Body of pancreas (tissue), 4 donors: Measurements from ENCODE around the gene DPH2. TPM values are rescaled to one million over a fixed set of nuclear protein-coding genes. Genes with fewer than 3 reads are reported as not detected.

Experiments used
- ATAC-seq: fragments of 150-250 bp; one replicate; pipeline ENCODE4 v1.9.1; 2016
- DNase-seq, 4 donors: peaks; one replicate each; pipeline ENCODE4 v3.0.0-alpha.2; 2019
- H3K27ac ChIP-seq, 4 donors: fragments of 200-600 bp; sonication (generic); 1 replicate in 3 of 4; 2 replicates in 1 of 4; pipeline versions ENCODE4 v1.5.1 to v1.6.1; 2016 to 2019; ENCODE audit warnings: mild to moderate bottlenecking in 1 of 4, mixed read lengths in 1 of 4, moderate library complexity in 1 of 4
- H3K27me3 ChIP-seq, 2 donors: fragments of 200-600 bp; sonication (generic); one replicate each; pipeline ENCODE4 v1.6.0; 2016; ENCODE audit warnings: mild to moderate bottlenecking in 1 of 2
- H3K36me3 ChIP-seq, 2 donors: fragments of 200-600 bp; sonication (generic); replicated peaks in 1 of 2; 2 replicates each; pipeline ENCODE4 v1.5.1; 2016; ENCODE audit warnings: low read depth in 2 of 2; ENCODE audit not compliant: insufficient read depth in 1 of 2
- H3K4me1 ChIP-seq: fragments of 200-600 bp; sonication (generic); one replicate; pipeline ENCODE4 v1.6.0; 2016
- H3K4me3 ChIP-seq, 2 donors: fragments of 200-600 bp; sonication (generic); 1 replicate in 1 of 2; 2 replicates in 1 of 2; pipeline ENCODE4 v1.5.1; 2016 to 2019
- H3K9me3 ChIP-seq, 3 donors: fragments of 200-600 bp; sonication (generic); 1 replicate in 2 of 3; 2 replicates in 1 of 3; pipeline ENCODE4 v1.5.1; 2016
- CTCF ChIP-seq, 7 experiments: fragments of 450-650 bp in 4 of 7; fragments of 200-600 bp in 3 of 7; sonication (generic) in 3 of 7; IDR thresholded peaks; one replicate each; pipeline ENCODE4 v1.5.1; 2016 to 2019; ENCODE audit warnings: antibody characterized with exemption in 7 of 7
- POLR2A ChIP-seq, 3 donors: fragments of 450-650 bp; IDR thresholded peaks; one replicate each; pipeline ENCODE4 v1.6.1; 2016; ENCODE audit warnings: antibody characterized with exemption in 3 of 3, mild to moderate bottlenecking in 2 of 3
- WGBS, 2 donors: methylation state at CpG; one replicate each; pipeline ENCODE4 v1.1.5; 2017; 5-methylcytosine and 5-hydroxymethylcytosine counted together
- intact Hi-C: fragments of 100-400 bp; cut with DNase I; formaldehyde crosslinking; loops from one replicate; pipeline ENCODE4 v1.15.1; 2023
- total RNA-seq, 2 donors: library from RNA; depleted of rRNA; stranded (reverse); fragments of >200 nt; gene quantifications; one replicate each; pipeline ENCODE4 v1.1.0, GENCODE V29; 2016

The DPH2 gene
- total RNA-seq, 2 donors from 2014 or later, result 25.4 to 35.3 TPM

GRCh38 chr1:44000122-44000665 lies 30.4 kb downstream of the DPH2 start:
- no peaks in the 10 kb centered on the region for H3K9me3 ChIP-seq
- ATAC-seq, result peak; percentile 18
- no peaks in the 10 kb centered on the region for H3K4me1 ChIP-seq
- no peaks in the 10 kb centered on the region for H3K36me3 ChIP-seq
- TF ChIP-seq CTCF (IDR thresholded peaks at IDR 0.05) (no peak), POLR2A (IDR thresholded peaks at IDR 0.05) (no peak)
- no peak for DNase-seq
- no peaks in the 10 kb centered on the region for H3K27me3 ChIP-seq
- intact Hi-C loops, result loop anchor here (5.0 kb wide), 1 partner anchor 42 kb away; no protein-coding TSS in a partner anchor
- H3K27ac ChIP-seq, result peak overlapping the region in 1 of 4 donors; percentile 6
- WGBS, 2 donors, result 78 to 100% methylated on average over 1 to 8 of the region's 8 CpGs
- no peak overlapping the region for H3K4me3 ChIP-seq

GRCh38 chr1:44002165-44002564 lies 32.4 kb downstream of the DPH2 start:
- H3K27ac ChIP-seq, result no peak overlapping the region
- H3K4me3 ChIP-seq, result no peak overlapping the region
- ATAC-seq (no peak), DNase-seq (no peak)
- H3K36me3 ChIP-seq, result no peaks in the 10 kb centered on the region
- peaks cover 4% of the 10 kb centered on the region for H3K4me1 ChIP-seq
- 89 to 91% methylated on average over 6 to 8 of the region's 8 CpGs for WGBS, 2 donors
- H3K27me3 ChIP-seq, result no peaks in the 10 kb centered on the region
- intact Hi-C loops, result loop anchor here (5.0 kb wide), 1 partner anchor 40 kb away; no protein-coding TSS in a partner anchor
- TF ChIP-seq POLR2A (IDR thresholded peaks at IDR 0.05) (no peak), CTCF (IDR thresholded peaks at IDR 0.05) (no peak)
- H3K9me3 ChIP-seq, result no peaks in the 10 kb centered on the region

- no peaks in the 10 kb centered on the region for H3K27me3 ChIP-seq
- intact Hi-C loops, result loop anchor here (5.0 kb wide), 1 partner anchor 40 kb away; no protein-coding TSS in a partner anchor
- no peak overlapping the region for H3K27ac ChIP-seq
- WGBS, 2 donors, result 82 to 83% methylated on average over 8 to 13 of the region's 14 CpGs
- DNase-seq (no peak), ATAC-seq (no peak)
- no peaks in the 10 kb centered on the region for H3K9me3 ChIP-seq
- peaks cover 4% of the 10 kb centered on the region for H3K4me1 ChIP-seq
- H3K4me3 ChIP-seq, result no peak overlapping the region
- no peaks in the 10 kb centered on the region for H3K36me3 ChIP-seq
- TF ChIP-seq CTCF (IDR thresholded peaks at IDR 0.05) (no peak), POLR2A (IDR thresholded peaks at IDR 0.05) (no peak)
These were observed 32.9 kb downstream of the DPH2 start for GRCh38 chr1:44002606-44003157.

- TF ChIP-seq CTCF (IDR thresholded peaks at IDR 0.05) (no peak), POLR2A (IDR thresholded peaks at IDR 0.05) (no peak)
- DNase-seq (no peak), ATAC-seq (no peak)
- WGBS, 2 donors, result 92 to 95% methylated on average over 12 of the region's 12 CpGs
- no peaks in the 10 kb centered on the region for H3K9me3 ChIP-seq
- H3K4me3 ChIP-seq, result no peak overlapping the region
- peaks cover 23% of the 10 kb centered on the region for H3K4me1 ChIP-seq
- no peaks in the 10 kb centered on the region for H3K36me3 ChIP-seq
- no peaks in the 10 kb centered on the region for H3K27me3 ChIP-seq
- H3K27ac ChIP-seq, result no peak overlapping the region
- intact Hi-C loops, result no loop called here
These were observed 38.4 kb downstream of the DPH2 start for GRCh38 chr1:44008259-44008658.
